PFSK-1 (cell line): ENCODE results near the gene CA12.

Source experiments
- FOXP2 ChIP-seq: optimal IDR thresholded peaks from 2 replicates; pipeline ENCODE3; 2011; ENCODE audit warnings: borderline replicate concordance, control low read depth, inconsistent platforms; ENCODE audit not compliant: insufficient read depth; ENCODE audit errors: extremely low read length, extremely low read depth
- POLR2AphosphoS5 ChIP-seq: IDR thresholded peaks from 2 replicates; pipeline ENCODE4 v1.6.1; 2012; ENCODE audit warnings: low read depth, mild to moderate bottlenecking, control low read depth, low read length, moderate library complexity
- SIN3A ChIP-seq: IDR thresholded peaks from 2 replicates; pipeline ENCODE4 v1.6.1; 2012; ENCODE audit warnings: mild to moderate bottlenecking, low read length, moderate library complexity, borderline replicate concordance; ENCODE audit not compliant: insufficient read depth
- TAF1 ChIP-seq: IDR thresholded peaks from 2 replicates; pipeline ENCODE4 v1.6.1; 2012; ENCODE audit warnings: low read length, control low read depth, borderline replicate concordance; ENCODE audit not compliant: insufficient read depth
- TF ChIP-seq, protein P1 (sequence below), 2 experiments: IDR thresholded peaks; 2 replicates each; pipeline versions ENCODE4 v1.6.1 to v1.8.0; 2011 to 2012; ENCODE audit warnings: low read depth in 2 of 2, low read length in 2 of 2, control low read depth in 1 of 2, inconsistent platforms in 1 of 2, mild to moderate bottlenecking in 1 of 2, moderate library complexity in 1 of 2; ENCODE audit not compliant: insufficient read depth in 1 of 2

CA12 gene

DNA sequence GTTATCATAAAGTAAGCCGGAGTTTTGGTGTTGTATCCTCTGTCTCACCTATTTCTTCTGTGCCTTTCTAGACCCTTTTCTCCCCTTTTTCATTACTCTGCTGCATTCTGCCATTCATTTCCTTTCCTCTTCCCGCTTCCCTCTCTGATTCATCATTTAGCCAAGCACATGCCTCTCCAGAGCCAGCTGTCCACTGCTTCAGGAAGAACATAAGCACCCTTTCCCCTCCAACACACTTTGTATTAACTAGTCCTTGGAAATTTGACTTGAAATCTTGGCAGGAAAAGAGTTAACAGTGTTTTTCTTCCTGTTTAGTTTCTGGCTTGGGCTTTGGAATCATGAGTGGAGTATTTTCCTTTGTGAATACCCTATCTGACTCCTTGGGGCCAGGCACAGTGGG lies 94.5 kb downstream of the CA12 start:
- TF ChIP-seq FOXP2 (no peak), POLR2AphosphoS5 (no peak), SIN3A (no peak), TAF1 (no peak)
- TF ChIP-seq, protein P1, sequence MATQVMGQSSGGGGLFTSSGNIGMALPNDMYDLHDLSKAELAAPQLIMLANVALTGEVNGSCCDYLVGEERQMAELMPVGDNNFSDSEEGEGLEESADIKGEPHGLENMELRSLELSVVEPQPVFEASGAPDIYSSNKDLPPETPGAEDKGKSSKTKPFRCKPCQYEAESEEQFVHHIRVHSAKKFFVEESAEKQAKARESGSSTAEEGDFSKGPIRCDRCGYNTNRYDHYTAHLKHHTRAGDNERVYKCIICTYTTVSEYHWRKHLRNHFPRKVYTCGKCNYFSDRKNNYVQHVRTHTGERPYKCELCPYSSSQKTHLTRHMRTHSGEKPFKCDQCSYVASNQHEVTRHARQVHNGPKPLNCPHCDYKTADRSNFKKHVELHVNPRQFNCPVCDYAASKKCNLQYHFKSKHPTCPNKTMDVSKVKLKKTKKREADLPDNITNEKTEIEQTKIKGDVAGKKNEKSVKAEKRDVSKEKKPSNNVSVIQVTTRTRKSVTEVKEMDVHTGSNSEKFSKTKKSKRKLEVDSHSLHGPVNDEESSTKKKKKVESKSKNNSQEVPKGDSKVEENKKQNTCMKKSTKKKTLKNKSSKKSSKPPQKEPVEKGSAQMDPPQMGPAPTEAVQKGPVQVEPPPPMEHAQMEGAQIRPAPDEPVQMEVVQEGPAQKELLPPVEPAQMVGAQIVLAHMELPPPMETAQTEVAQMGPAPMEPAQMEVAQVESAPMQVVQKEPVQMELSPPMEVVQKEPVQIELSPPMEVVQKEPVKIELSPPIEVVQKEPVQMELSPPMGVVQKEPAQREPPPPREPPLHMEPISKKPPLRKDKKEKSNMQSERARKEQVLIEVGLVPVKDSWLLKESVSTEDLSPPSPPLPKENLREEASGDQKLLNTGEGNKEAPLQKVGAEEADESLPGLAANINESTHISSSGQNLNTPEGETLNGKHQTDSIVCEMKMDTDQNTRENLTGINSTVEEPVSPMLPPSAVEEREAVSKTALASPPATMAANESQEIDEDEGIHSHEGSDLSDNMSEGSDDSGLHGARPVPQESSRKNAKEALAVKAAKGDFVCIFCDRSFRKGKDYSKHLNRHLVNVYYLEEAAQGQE (IDR thresholded peaks at IDR 0.05; ENCODE audit: insufficient read depth in 1 of 2, low read depth in 2 of 2, low read length in 2 of 2) = no peak

DNA sequence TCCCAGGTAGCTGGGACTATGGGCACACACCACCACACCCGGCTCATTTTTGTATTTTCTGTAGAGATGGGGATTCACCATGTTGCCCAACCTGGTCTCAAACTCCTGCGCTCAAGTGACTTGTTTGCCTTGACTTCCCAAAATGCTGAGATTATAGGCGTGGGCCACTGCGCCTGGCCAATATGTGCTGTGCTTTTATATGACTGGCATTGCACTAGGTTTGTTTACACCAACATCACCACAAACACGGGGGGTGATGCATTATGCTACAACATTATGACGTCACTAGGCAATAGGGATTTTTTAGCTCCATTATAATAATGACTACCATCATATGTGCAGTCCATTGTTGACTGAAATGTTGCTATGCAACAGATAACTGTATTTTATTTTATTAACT lies 97.3 kb downstream of the CA12 start:
- TF ChIP-seq POLR2AphosphoS5 (no peak), FOXP2 (no peak), TAF1 (no peak), SIN3A (no peak)
- TF ChIP-seq, protein P1 (IDR thresholded peaks at IDR 0.05; ENCODE audit: insufficient read depth in 1 of 2, low read depth in 2 of 2, low read length in 2 of 2) = no peak

DNA sequence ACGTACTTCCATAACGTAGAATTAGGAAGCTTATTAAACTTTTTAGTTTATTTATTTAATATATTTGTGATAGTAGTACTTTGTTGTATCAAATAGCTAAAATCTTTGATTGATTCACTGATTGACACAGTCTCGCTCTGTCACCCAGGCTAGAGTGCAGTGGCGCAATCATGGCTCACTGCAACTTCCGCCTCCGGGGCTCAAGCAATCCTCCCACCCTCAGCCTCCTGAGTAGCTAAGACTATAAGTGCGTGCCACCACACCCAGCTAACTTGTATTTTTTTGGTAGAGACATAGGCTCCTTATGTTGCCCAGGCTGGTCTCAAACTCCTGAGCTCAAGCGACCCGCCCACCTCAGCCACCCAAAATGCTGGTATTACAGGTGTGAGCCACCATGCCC lies 98.5 kb downstream of the CA12 start:
- no peak for TF ChIP-seq SIN3A
- TF ChIP-seq POLR2AphosphoS5 = no peak
- no peak for TF ChIP-seq TAF1
- no peak for TF ChIP-seq FOXP2
- TF ChIP-seq, protein P1 (IDR thresholded peaks at IDR 0.05; ENCODE audit: insufficient read depth in 1 of 2, low read depth in 2 of 2, low read length in 2 of 2) = no peak

DNA sequence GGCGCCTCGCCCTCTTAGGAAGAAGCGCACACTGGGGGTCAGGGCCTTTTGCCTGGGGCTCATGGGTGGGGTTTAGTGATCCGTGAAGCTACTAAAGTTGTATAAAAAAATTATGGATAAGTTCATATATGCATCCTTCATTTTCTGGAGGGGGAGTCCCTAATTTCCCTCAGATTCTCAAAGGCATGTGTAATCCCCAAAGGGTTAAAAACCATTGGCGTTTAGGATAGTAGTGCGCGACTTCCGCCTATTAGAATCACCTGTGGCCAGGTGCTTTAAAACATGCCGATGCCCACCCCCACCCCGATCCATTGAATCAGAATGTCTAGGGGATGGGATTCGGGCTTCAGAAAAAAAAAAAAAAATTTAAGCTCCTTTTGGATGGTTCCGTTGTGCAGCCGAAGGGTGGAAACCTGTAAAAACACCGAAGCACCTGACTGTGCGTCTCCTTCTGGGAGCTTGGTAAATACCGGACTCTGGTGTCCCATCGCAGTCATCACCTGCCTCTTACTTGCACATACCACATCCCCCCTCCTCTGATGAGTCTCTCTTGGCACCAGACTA lies 103.7 kb downstream of the CA12 start:
- no peak for TF ChIP-seq FOXP2
- TF ChIP-seq, protein P1 (IDR thresholded peaks at IDR 0.05; ENCODE audit: insufficient read depth in 1 of 2, low read depth in 2 of 2, low read length in 2 of 2) = no peak
- TF ChIP-seq TAF1 = no peak
- TF ChIP-seq POLR2AphosphoS5 = no peak
- no peak for TF ChIP-seq SIN3A
